H9 (cell line): ENCODE measurements around the gene NIPSNAP2. TPM values are rescaled to one million over a fixed set of nuclear protein-coding genes. Genes with fewer than 3 reads are reported as not detected.

Experiments
- DNase-seq: peaks from one replicate; pipeline ENCODE4 v3.0.0-alpha.2; 2017
- H2AFZ ChIP-seq: one replicate; pipeline ENCODE4 v1.6.1; 2013; ENCODE audit warnings: mild to moderate bottlenecking, low read length, control low read depth, moderate library complexity
- H2AK5ac ChIP-seq: 2 replicates; pipeline ENCODE4 v1.6.1; 2013; ENCODE audit warnings: low read length, control low read depth, mixed read lengths; ENCODE audit not compliant: insufficient read length
- H2BK120ac ChIP-seq: one replicate; pipeline ENCODE4 v1.6.1; 2013; ENCODE audit warnings: low read depth, mild to moderate bottlenecking, low read length, control low read depth, inconsistent platforms; ENCODE audit not compliant: poor library complexity, severe bottlenecking
- H2BK12ac ChIP-seq: 2 replicates; pipeline ENCODE4 v1.6.1; 2013; ENCODE audit warnings: low read length, control low read depth, mixed read lengths, low read depth; ENCODE audit not compliant: insufficient read length
- H2BK15ac ChIP-seq: 2 replicates; pipeline ENCODE4 v1.6.1; 2013; ENCODE audit warnings: low read depth, low read length, control low read depth
- H2BK20ac ChIP-seq: one replicate; pipeline ENCODE4 v1.6.1; 2013; ENCODE audit warnings: low read depth, mild to moderate bottlenecking, low read length, control low read depth, inconsistent platforms; ENCODE audit not compliant: poor library complexity, severe bottlenecking
- H2BK5ac ChIP-seq: 2 replicates; pipeline ENCODE4 v1.6.1; 2013; ENCODE audit warnings: low read length, control low read depth, mixed read lengths; ENCODE audit not compliant: insufficient read length
- H3K14ac ChIP-seq: 2 replicates; pipeline ENCODE4 v1.6.1; 2013; ENCODE audit warnings: low read length, control low read depth; ENCODE audit not compliant: insufficient read depth
- H3K18ac ChIP-seq: 2 replicates; pipeline ENCODE4 v1.6.1; 2013; ENCODE audit warnings: low read depth, mild to moderate bottlenecking, mixed read lengths, low read length, control low read depth; ENCODE audit not compliant: insufficient read length
- H3K23ac ChIP-seq: 2 replicates; pipeline ENCODE4 v1.6.1; 2013; ENCODE audit warnings: low read length, control low read depth, mixed read lengths, low read depth; ENCODE audit not compliant: insufficient read length
- H3K23me2 ChIP-seq: 2 replicates; pipeline ENCODE4 v1.6.1; 2013; ENCODE audit warnings: low read depth, mild to moderate bottlenecking, mixed read lengths, low read length, control low read depth; ENCODE audit not compliant: insufficient read length, poor library complexity, severe bottlenecking
- H3K27ac ChIP-seq: 2 replicates; pipeline ENCODE4 v1.5.1; 2013; ENCODE audit warnings: low read length, control low read depth, mixed read lengths, low read depth; ENCODE audit not compliant: insufficient read length
- H3K27me3 ChIP-seq: 2 replicates; pipeline ENCODE4 v1.6.1; 2013; ENCODE audit warnings: low read length, control low read depth, inconsistent platforms; ENCODE audit not compliant: insufficient read depth
- H3K4ac ChIP-seq: 2 replicates; pipeline ENCODE4 v1.6.1; 2013; ENCODE audit warnings: low read depth, mild to moderate bottlenecking, control low read depth, inconsistent platforms, low read length, moderate library complexity
- H3K4me1 ChIP-seq: 2 replicates; pipeline ENCODE4 v1.6.1; 2013; ENCODE audit warnings: low read length, control low read depth, inconsistent platforms; ENCODE audit not compliant: insufficient read depth
- H3K4me2 ChIP-seq: 2 replicates; pipeline ENCODE4 v1.6.1; 2013; ENCODE audit warnings: low read length, control low read depth, mixed read lengths; ENCODE audit not compliant: insufficient read length, insufficient read depth
- H3K56ac ChIP-seq: 2 replicates; pipeline ENCODE4 v1.6.1; 2013; ENCODE audit warnings: low read depth, mild to moderate bottlenecking, mixed read lengths, low read length, control low read depth; ENCODE audit not compliant: insufficient read length
- H3K79me1 ChIP-seq: 2 replicates; pipeline ENCODE4 v1.6.1; 2013; ENCODE audit warnings: low read depth, mild to moderate bottlenecking, moderate library complexity, low read length, control low read depth, inconsistent platforms; ENCODE audit not compliant: insufficient read depth, poor library complexity, severe bottlenecking
- H3K79me2 ChIP-seq: 2 replicates; pipeline ENCODE4 v1.6.1; 2013; ENCODE audit warnings: low read length, control low read depth, inconsistent platforms; ENCODE audit not compliant: insufficient read depth
- H3K9ac ChIP-seq: 2 replicates; pipeline ENCODE4 v1.6.1; 2013; ENCODE audit warnings: low read length, control low read depth, mixed read lengths; ENCODE audit not compliant: insufficient read length; ENCODE audit errors: extremely low read depth
- H3K9me3 ChIP-seq: one replicate; pipeline ENCODE4 v1.6.1; 2013; ENCODE audit warnings: low read depth, low read length, inconsistent platforms; ENCODE audit not compliant: control insufficient read depth
- H3T11ph ChIP-seq: one replicate; pipeline ENCODE4 v1.6.1; 2013; ENCODE audit warnings: mild to moderate bottlenecking, low read length, control low read depth, inconsistent platforms
- H4K20me1 ChIP-seq: one replicate; pipeline ENCODE4 v1.6.1; 2013; ENCODE audit not compliant: control insufficient read depth, insufficient read length, insufficient read depth
- H4K5ac ChIP-seq: 2 replicates; pipeline ENCODE4 v1.6.1; 2013; ENCODE audit warnings: low read depth, mild to moderate bottlenecking, mixed read lengths, low read length, control low read depth; ENCODE audit not compliant: insufficient read length
- H4K8ac ChIP-seq: replicated peaks from 2 replicates; pipeline ENCODE4 v1.6.1; 2013; ENCODE audit warnings: low read length, control low read depth, mixed read lengths, low read depth; ENCODE audit not compliant: insufficient read length
- H4K91ac ChIP-seq: 2 replicates; pipeline ENCODE4 v1.6.1; 2013; ENCODE audit warnings: low read depth, mild to moderate bottlenecking, moderate library complexity, mixed read lengths, low read length, control low read depth; ENCODE audit not compliant: insufficient read length
- H3K27ac Mint-ChIP-seq, 3 experiments: 2 replicates in 2 of 3; 3 replicates in 1 of 3; pipeline ENCODE4 v1.8.0; 2020 to 2021; ENCODE audit warnings: mixed read lengths in 3 of 3, mild to moderate bottlenecking in 1 of 3, moderate library complexity in 1 of 3
- H3K27me3 Mint-ChIP-seq: 2 replicates; pipeline ENCODE4 v1.8.0; 2021; ENCODE audit warnings: low read depth, mild to moderate bottlenecking, moderate library complexity, mixed read lengths
- H3K36me3 Mint-ChIP-seq, 3 experiments: 2 replicates in 2 of 3; 3 replicates in 1 of 3; pipeline ENCODE4 v1.8.0; 2020 to 2021; ENCODE audit warnings: low read depth in 3 of 3, mixed read lengths in 3 of 3; ENCODE audit not compliant: insufficient read depth in 1 of 3
- H3K4me1 Mint-ChIP-seq, 2 experiments: 2 replicates each; pipeline ENCODE4 v1.8.0; 2020; ENCODE audit warnings: mixed read lengths in 2 of 2
- H3K4me3 Mint-ChIP-seq, 2 experiments: 2 replicates in 1 of 2; 3 replicates in 1 of 2; pipeline ENCODE4 v1.8.0; 2020 to 2021; ENCODE audit warnings: mild to moderate bottlenecking in 2 of 2, mixed read lengths in 2 of 2, moderate library complexity in 1 of 2
- H3K9me3 Mint-ChIP-seq, 2 experiments: 2 replicates in 1 of 2; 3 replicates in 1 of 2; pipeline ENCODE4 v1.8.0; 2020; ENCODE audit warnings: mild to moderate bottlenecking in 2 of 2, mixed read lengths in 2 of 2, moderate library complexity in 1 of 2
- CTCF ChIP-seq: fragments of 200-600 bp; sonication (generic); conservative IDR thresholded peaks from 3 replicates; pipeline ENCODE4 v1.8.0; 2021; ENCODE audit warnings: antibody characterized with exemption, mild to moderate bottlenecking
- WGBS: extraction: QIAGEN DNeasy Blood & Tissue Kit; methylation state at CpG from one replicate; pipeline ENCODE4 v1.1.7; 2013; ENCODE audit warnings: missing lambda C conversion rate, low lambda C conversion rate, mixed read lengths; ENCODE audit not compliant: insufficient read length; ENCODE audit errors: extremely low coverage; 5-methylcytosine and 5-hydroxymethylcytosine counted together
- total RNA-seq: library from RNA; stranded (reverse); gene quantifications from 2 replicates; pipeline ENCODE4 v1.2.1, GENCODE V29; 2021

Gene NIPSNAP2
- total RNA-seq, 1 experiment from 2014 or later = 40.7 TPM

GRCh38 chr7:55973747-55974250 lies 9.4 kb downstream of the NIPSNAP2 start:
- no peak overlapping the region for H2BK5ac ChIP-seq
- Mint-ChIP-seq H3K27me3 (no peaks in the 10 kb centered on the region), H3K36me3 (peaks cover 7 to 24% (median 21%) of the 10 kb centered on the region in 3 experiments; a peak in 6 of 7 replicates), H3K4me3 (no peak overlapping the region), H3K9me3 (no peaks in the 10 kb centered on the region), H3K27ac (no peak overlapping the region; a peak in 1 of 7 replicates), H3K4me1 (peaks cover 10 to 11% of the 10 kb centered on the region in 2 experiments)
- H3K79me2 ChIP-seq = no peaks in the 10 kb centered on the region; the same call in 1 of the 2 replicates
- H3K9ac ChIP-seq = no peak overlapping the region
- H3K4ac ChIP-seq = no peak overlapping the region
- H3K18ac ChIP-seq = no peak overlapping the region
- no peak overlapping the region for H4K5ac ChIP-seq
- no peak for TF ChIP-seq CTCF
- no peaks in the 10 kb centered on the region for H4K20me1 ChIP-seq
- no peak overlapping the region for H3T11ph ChIP-seq
- no peaks in the 10 kb centered on the region for H3K27me3 ChIP-seq
- peaks cover 5% of the 10 kb centered on the region for H3K79me1 ChIP-seq
- H4K8ac ChIP-seq = no peak overlapping the region
- no peak overlapping the region for H3K56ac ChIP-seq
- no peak overlapping the region for H2BK20ac ChIP-seq
- H2AFZ ChIP-seq = no peak overlapping the region
- no peak overlapping the region for H3K14ac ChIP-seq
- H3K4me2 ChIP-seq = no peak overlapping the region
- H2BK15ac ChIP-seq = no peak overlapping the region
- H4K91ac ChIP-seq = no peak overlapping the region
- no peak overlapping the region for H3K23ac ChIP-seq
- no peaks in the 10 kb centered on the region for H3K4me1 ChIP-seq
- no peaks in the 10 kb centered on the region for H3K9me3 ChIP-seq
- no peak overlapping the region for H2BK120ac ChIP-seq
- no peaks in the 10 kb centered on the region for H3K23me2 ChIP-seq
- H2AK5ac ChIP-seq = no peak overlapping the region
- H3K27ac ChIP-seq = no peak overlapping the region
- WGBS = no CpG with 5 or more reads among the region's 7 CpGs
- DNase-seq = no peak
- H2BK12ac ChIP-seq = no peak overlapping the region
